ENCODE results near the gene TMTC1.

DNA sequence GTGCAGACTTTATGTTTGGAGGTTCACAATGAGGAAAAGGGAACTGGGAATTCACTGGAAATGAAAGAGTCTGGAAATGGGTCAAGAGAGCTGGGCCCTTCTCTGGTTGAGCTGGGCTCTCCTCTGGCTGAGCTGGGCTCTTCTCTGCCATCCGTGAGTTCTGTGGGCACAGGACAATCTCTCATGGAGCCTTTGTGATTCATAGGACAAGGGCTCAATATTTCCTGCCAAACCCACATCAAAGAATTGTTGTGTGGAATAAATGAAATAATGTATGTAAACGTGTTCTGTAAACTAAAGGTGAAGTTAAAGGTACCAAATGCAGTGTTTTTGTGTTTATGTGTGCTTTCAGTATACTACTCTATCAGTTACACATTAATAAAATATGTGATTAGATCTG lies 190.7 kb downstream of the TMTC1 start:
- no peak for TF ChIP-seq YY1 (IDR thresholded peaks at IDR 0.05; ENCODE audit: insufficient read depth, insufficient read length)
- no peak for TF ChIP-seq SUZ12 (IDR thresholded peaks at IDR 0.05; ENCODE audit: extremely low read depth, insufficient read depth, insufficient read length)
